Natural killer cell (primary cell): Measurements from ENCODE around the gene KREMEN2. TPM values are rescaled to one million over a fixed set of nuclear protein-coding genes. Genes with fewer than 3 reads are reported as not detected.

ENCODE experiments used
- ATAC-seq, 3 donors: fragments of 150-1000 bp in 2 of 3; fragments of 200-7000 bp in 1 of 3; cut with Tn5 transposase; 1 replicate in 1 of 3; 2 replicates in 2 of 3; pipeline ENCODE4 v1.10.0; 2021; ENCODE audit warnings: mild to moderate bottlenecking in 2 of 3, moderate library complexity in 2 of 3
- DNase-seq, 2 donors: peaks; one replicate each; pipeline versions ENCODE4 v3.0.0 to v3.0.0-alpha.2; 2013 to 2021; ENCODE audit warnings: mixed read lengths in 1 of 2
- H3K27ac ChIP-seq: one replicate; pipeline ENCODE4 v1.5.1; 2013; ENCODE audit warnings: mild to moderate bottlenecking, low read length
- H3K27me3 ChIP-seq: one replicate; pipeline ENCODE4 v1.6.1; 2013; ENCODE audit warnings: low read length; ENCODE audit not compliant: control insufficient read depth, insufficient read depth
- H3K36me3 ChIP-seq: one replicate; pipeline ENCODE4 v1.6.1; 2013; ENCODE audit warnings: low read length; ENCODE audit not compliant: control insufficient read depth, insufficient read depth
- H3K4me1 ChIP-seq: one replicate; pipeline ENCODE4 v1.6.1; 2013; ENCODE audit warnings: low read length; ENCODE audit not compliant: control insufficient read depth, insufficient read depth
- H3K4me3 ChIP-seq: one replicate; pipeline ENCODE4 v1.5.1; 2013; ENCODE audit warnings: low read length
- H3K9me3 ChIP-seq: one replicate; pipeline ENCODE4 v1.6.1; 2013; ENCODE audit warnings: low read length; ENCODE audit not compliant: control insufficient read depth, insufficient read depth
- H3K27ac Mint-ChIP-seq, 2 donors: one replicate each; pipeline ENCODE4 v1.8.0; 2022; ENCODE audit warnings: mild to moderate bottlenecking in 2 of 2, mixed read lengths in 2 of 2, moderate library complexity in 1 of 2
- H3K27me3 Mint-ChIP-seq, 2 donors: one replicate each; pipeline ENCODE4 v1.8.0; 2022; ENCODE audit warnings: low read depth in 2 of 2, mixed read lengths in 2 of 2
- H3K36me3 Mint-ChIP-seq: one replicate; pipeline ENCODE4 v1.8.0; 2022; ENCODE audit warnings: mixed read lengths
- H3K4me1 Mint-ChIP-seq, 2 donors: one replicate each; pipeline ENCODE4 v1.8.0; 2022; ENCODE audit warnings: mixed read lengths in 2 of 2
- H3K4me3 Mint-ChIP-seq: one replicate; pipeline ENCODE4 v1.8.0; 2022; ENCODE audit warnings: mild to moderate bottlenecking, moderate library complexity, mixed read lengths
- H3K9me3 Mint-ChIP-seq, 2 donors: one replicate each; pipeline ENCODE4 v1.8.0; 2022; ENCODE audit warnings: mixed read lengths in 2 of 2
- CTCF ChIP-seq: fragments of 200-600 bp; IDR thresholded peaks from one replicate; pipeline ENCODE4 v1.8.0; 2022; ENCODE audit warnings: antibody characterized with exemption
- WGBS: methylation state at CpG from one replicate; pipeline ENCODE4 v1.1.7; 2013; ENCODE audit warnings: missing lambda C conversion rate; ENCODE audit not compliant: insufficient coverage; 5-methylcytosine and 5-hydroxymethylcytosine counted together
- intact Hi-C: fragments of 100-400 bp; cut with micrococcal nuclease; formaldehyde crosslinking; loops from one replicate; pipeline ENCODE4 v1.14.2; 2022
- total RNA-seq, 4 donors: library from RNA; stranded (reverse); fragments of 120-200 nt in 1 of 4; gene quantifications; one replicate each; pipeline versions ENCODE4 v1.2.3 to v1.2.4, GENCODE V29; 2013 to 2022

The KREMEN2 gene
- total RNA-seq, 3 donors from 2014 or later (not counting 1 experiment from before 2014, with no cell fraction given) = 0.16 TPM; not detected in 2

- Histone ChIP-seq H3K9me3 (no peaks in the 10 kb centered on the region), H3K4me1 (peaks cover 12% of the 10 kb centered on the region), H3K4me3 (no peak overlapping the region), H3K27ac (no peak overlapping the region), H3K27me3 (no peaks in the 10 kb centered on the region), H3K36me3 (no peaks in the 10 kb centered on the region)
- ATAC-seq (no peak), DNase-seq (no peak)
- 66% methylated on average over 17 of the region's 17 CpGs for WGBS
- no peaks in the 10 kb centered on the region for H3K9me3 Mint-ChIP-seq
- no peak overlapping the region for H3K27ac Mint-ChIP-seq
- TF ChIP-seq CTCF = no peak
- intact Hi-C loops = no loop called here
- no peak overlapping the region for H3K4me3 Mint-ChIP-seq
- H3K27me3 Mint-ChIP-seq = no peaks in the 10 kb centered on the region
- no peaks in the 10 kb centered on the region for H3K36me3 Mint-ChIP-seq
- peaks cover 0 to 3% of the 10 kb centered on the region in 2 donors for H3K4me1 Mint-ChIP-seq
These were observed 22.6 kb downstream of the KREMEN2 start for GRCh38 chr16:2986623-2987188.

- DNase-seq (no peak), ATAC-seq (no peak)
- H3K27me3 Mint-ChIP-seq = no peaks in the 10 kb centered on the region
- H3K36me3 ChIP-seq = no peaks in the 10 kb centered on the region
- H3K4me3 Mint-ChIP-seq = no peak overlapping the region
- no peaks in the 10 kb centered on the region for H3K9me3 Mint-ChIP-seq
- H3K4me1 ChIP-seq = peaks cover 12% of the 10 kb centered on the region
- WGBS = 88% methylated on average over 9 of the region's 9 CpGs
- H3K27ac Mint-ChIP-seq = no peak overlapping the region
- no peak overlapping the region for H3K4me3 ChIP-seq
- intact Hi-C loops = no loop called here
- H3K9me3 ChIP-seq = no peaks in the 10 kb centered on the region
- no peaks in the 10 kb centered on the region for H3K27me3 ChIP-seq
- no peak overlapping the region for H3K27ac ChIP-seq
- H3K4me1 Mint-ChIP-seq = no peaks in the 10 kb centered on the region
- no peaks in the 10 kb centered on the region for H3K36me3 Mint-ChIP-seq
- no peak for TF ChIP-seq CTCF
These were observed 23.2 kb downstream of the KREMEN2 start for GRCh38 chr16:2987286-2987685.

- Histone ChIP-seq H3K27me3 (no peaks in the 10 kb centered on the region), H3K27ac (no peak overlapping the region), H3K4me1 (peaks cover 12% of the 10 kb centered on the region), H3K9me3 (no peaks in the 10 kb centered on the region), H3K4me3 (no peak overlapping the region), H3K36me3 (no peaks in the 10 kb centered on the region)
- TF ChIP-seq CTCF = no peak
- H3K9me3 Mint-ChIP-seq = no peaks in the 10 kb centered on the region
- no peaks in the 10 kb centered on the region for H3K27me3 Mint-ChIP-seq
- no peaks in the 10 kb centered on the region for H3K36me3 Mint-ChIP-seq
- H3K4me1 Mint-ChIP-seq = no peaks in the 10 kb centered on the region
- WGBS = 82% methylated on average over 8 of the region's 8 CpGs
- ATAC-seq (no peak), DNase-seq (no peak)
- intact Hi-C loops = no loop called here
- no peak overlapping the region for H3K4me3 Mint-ChIP-seq
- H3K27ac Mint-ChIP-seq = no peak overlapping the region
These were observed 23.8 kb downstream of the KREMEN2 start for GRCh38 chr16:2987833-2988232.

- H3K9me3 Mint-ChIP-seq = no peaks in the 10 kb centered on the region
- WGBS = 93% methylated on average over 8 of the region's 8 CpGs
- DNase-seq (no peak), ATAC-seq (no peak)
- no peak overlapping the region for H3K27ac Mint-ChIP-seq
- no peak overlapping the region for H3K4me3 Mint-ChIP-seq
- H3K36me3 Mint-ChIP-seq = no peaks in the 10 kb centered on the region
- no peaks in the 10 kb centered on the region for H3K9me3 ChIP-seq
- H3K27me3 Mint-ChIP-seq = no peaks in the 10 kb centered on the region
- H3K27me3 ChIP-seq = no peaks in the 10 kb centered on the region
- peaks cover 5% of the 10 kb centered on the region for H3K4me1 ChIP-seq
- no peaks in the 10 kb centered on the region for H3K36me3 ChIP-seq
- no peak overlapping the region for H3K4me3 ChIP-seq
- no peak for TF ChIP-seq CTCF
- intact Hi-C loops = no loop called here
- no peak overlapping the region for H3K27ac ChIP-seq
- H3K4me1 Mint-ChIP-seq = no peaks in the 10 kb centered on the region
These were observed 24.6 kb downstream of the KREMEN2 start for GRCh38 chr16:2988590-2989099.
